Measurements from ENCODE around the gene DYDC1. TPM values are rescaled to one million over a fixed set of nuclear protein-coding genes. Genes with fewer than 3 reads are reported as not detected.
"Not testable (repeated sequence)": the region's sequence is repeated elsewhere in the genome, so short reads cannot be mapped to it uniquely, and the experiment has no call there.

Gene DYDC1
- total RNA-seq, 1 donor, result not detected

DNA sequence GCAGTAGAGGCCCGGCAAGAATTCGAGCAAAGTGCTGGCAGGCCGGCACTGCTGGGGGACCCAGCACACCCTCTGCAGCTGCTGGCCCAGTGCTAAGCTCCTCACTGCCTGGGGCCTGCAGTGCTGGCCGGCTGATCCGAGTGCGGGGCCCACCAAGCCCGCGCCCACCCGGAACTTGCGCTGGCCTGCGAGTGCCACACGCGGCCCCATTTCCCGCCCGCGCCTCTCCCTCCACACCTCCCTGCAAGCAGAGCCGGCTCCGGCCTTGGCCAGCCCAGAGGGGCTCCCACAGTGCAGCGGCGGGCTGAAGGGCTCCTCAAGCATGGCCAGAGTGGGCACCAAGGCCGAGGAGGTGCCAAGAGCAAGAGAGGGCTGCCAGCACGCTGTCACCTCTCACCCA lies 3.1 kb upstream of the DYDC1 start:
- Histone ChIP-seq H3K4me1 (ENCODE audit: insufficient read depth, low read length) (no peaks in the 10 kb centered on the region), H4K20me1 (ENCODE audit: insufficient read depth, low read length) (no peaks in the 10 kb centered on the region), H3K79me2 (ENCODE audit: insufficient read depth, low read length) (no peaks in the 10 kb centered on the region), H3K9me3 (ENCODE audit: low read depth, low read length) (no peaks in the 10 kb centered on the region), H3K27me3 (ENCODE audit: insufficient read depth, low read length) (peaks cover 26% of the 10 kb centered on the region), H3K4me2 (ENCODE audit: insufficient read depth, low read length) (no peak overlapping the region), H3K27ac (ENCODE audit: low read depth, low read length) (no peak overlapping the region), H2AFZ (ENCODE audit: low read length) (no peak overlapping the region), H3K4me3 (ENCODE audit: insufficient read depth, low read length) (no peak overlapping the region), H3K36me3 (ENCODE audit: insufficient read depth, low read length) (no peaks in the 10 kb centered on the region)
- TF ChIP-seq, protein P1, sequence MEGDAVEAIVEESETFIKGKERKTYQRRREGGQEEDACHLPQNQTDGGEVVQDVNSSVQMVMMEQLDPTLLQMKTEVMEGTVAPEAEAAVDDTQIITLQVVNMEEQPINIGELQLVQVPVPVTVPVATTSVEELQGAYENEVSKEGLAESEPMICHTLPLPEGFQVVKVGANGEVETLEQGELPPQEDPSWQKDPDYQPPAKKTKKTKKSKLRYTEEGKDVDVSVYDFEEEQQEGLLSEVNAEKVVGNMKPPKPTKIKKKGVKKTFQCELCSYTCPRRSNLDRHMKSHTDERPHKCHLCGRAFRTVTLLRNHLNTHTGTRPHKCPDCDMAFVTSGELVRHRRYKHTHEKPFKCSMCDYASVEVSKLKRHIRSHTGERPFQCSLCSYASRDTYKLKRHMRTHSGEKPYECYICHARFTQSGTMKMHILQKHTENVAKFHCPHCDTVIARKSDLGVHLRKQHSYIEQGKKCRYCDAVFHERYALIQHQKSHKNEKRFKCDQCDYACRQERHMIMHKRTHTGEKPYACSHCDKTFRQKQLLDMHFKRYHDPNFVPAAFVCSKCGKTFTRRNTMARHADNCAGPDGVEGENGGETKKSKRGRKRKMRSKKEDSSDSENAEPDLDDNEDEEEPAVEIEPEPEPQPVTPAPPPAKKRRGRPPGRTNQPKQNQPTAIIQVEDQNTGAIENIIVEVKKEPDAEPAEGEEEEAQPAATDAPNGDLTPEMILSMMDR (IDR thresholded peaks at IDR 0.05; ENCODE audit: extremely low read depth, low read depth, low read length), result no peak
- no peak for DNase-seq (ENCODE audit: insufficient read length, low spot score, missing footprints)

DNA sequence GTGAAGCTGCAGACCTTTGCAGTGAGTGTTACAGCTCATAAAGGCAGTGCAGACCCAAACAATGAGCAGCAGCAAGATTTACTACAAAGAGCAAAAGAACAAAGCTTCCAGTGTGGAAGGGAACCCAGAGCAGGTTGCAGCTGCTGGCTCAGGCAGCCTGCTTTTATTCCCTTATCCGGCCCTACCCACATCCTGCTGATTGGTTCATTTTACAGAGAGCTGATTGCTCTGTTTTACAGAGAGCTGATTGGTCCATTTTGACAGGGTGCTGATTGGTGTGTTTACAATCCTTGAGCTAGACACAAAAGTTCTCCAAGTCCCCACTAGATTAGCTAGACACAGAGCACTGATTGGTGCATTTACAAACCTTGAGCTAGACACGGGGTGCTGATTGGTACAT lies 2.4 kb upstream of the DYDC1 start:
- not testable (repeated sequence) for H3K79me2 ChIP-seq (ENCODE audit: insufficient read depth, low read length); H3K4me2 ChIP-seq (ENCODE audit: insufficient read depth, low read length); H2AFZ ChIP-seq (ENCODE audit: low read length); H3K4me3 ChIP-seq (ENCODE audit: insufficient read depth, low read length); H4K20me1 ChIP-seq (ENCODE audit: insufficient read depth, low read length); H3K9me3 ChIP-seq (ENCODE audit: low read depth, low read length); H3K36me3 ChIP-seq (ENCODE audit: insufficient read depth, low read length); H3K27ac ChIP-seq (ENCODE audit: low read depth, low read length); DNase-seq (ENCODE audit: insufficient read length, low spot score, missing footprints); H3K4me1 ChIP-seq (ENCODE audit: insufficient read depth, low read length)
- H3K27me3 ChIP-seq (ENCODE audit: insufficient read depth, low read length), result peaks cover 26% of the 10 kb centered on the region

DNA sequence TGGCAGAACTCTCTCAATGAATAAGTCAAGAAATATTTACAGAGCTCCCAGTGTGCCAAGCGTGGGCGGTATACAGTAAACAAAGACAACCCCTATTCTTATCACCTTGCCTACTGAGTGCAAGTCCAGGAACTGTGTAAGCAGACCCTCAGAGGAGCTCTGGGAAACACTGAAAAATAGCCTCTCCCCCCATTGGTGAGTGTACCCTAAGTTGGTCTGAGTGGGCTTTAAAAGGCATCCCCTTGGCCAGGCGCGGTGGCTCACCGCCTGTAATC lies 1.2 kb upstream of the DYDC1 start:
- TF ChIP-seq, protein P1 (IDR thresholded peaks at IDR 0.05; ENCODE audit: extremely low read depth, low read depth, low read length), result no peak
- Histone ChIP-seq H3K27ac (ENCODE audit: low read depth, low read length) (no peak overlapping the region), H4K20me1 (ENCODE audit: insufficient read depth, low read length) (no peaks in the 10 kb centered on the region), H3K36me3 (ENCODE audit: insufficient read depth, low read length) (no peaks in the 10 kb centered on the region), H2AFZ (ENCODE audit: low read length) (no peak overlapping the region), H3K4me1 (ENCODE audit: insufficient read depth, low read length) (no peaks in the 10 kb centered on the region), H3K79me2 (ENCODE audit: insufficient read depth, low read length) (no peaks in the 10 kb centered on the region), H3K27me3 (ENCODE audit: insufficient read depth, low read length) (peaks cover 24% of the 10 kb centered on the region), H3K9me3 (ENCODE audit: low read depth, low read length) (no peaks in the 10 kb centered on the region), H3K4me2 (ENCODE audit: insufficient read depth, low read length) (no peak overlapping the region), H3K4me3 (ENCODE audit: insufficient read depth, low read length) (no peak overlapping the region)
- no peak for DNase-seq (ENCODE audit: insufficient read length, low spot score, missing footprints)

DNA sequence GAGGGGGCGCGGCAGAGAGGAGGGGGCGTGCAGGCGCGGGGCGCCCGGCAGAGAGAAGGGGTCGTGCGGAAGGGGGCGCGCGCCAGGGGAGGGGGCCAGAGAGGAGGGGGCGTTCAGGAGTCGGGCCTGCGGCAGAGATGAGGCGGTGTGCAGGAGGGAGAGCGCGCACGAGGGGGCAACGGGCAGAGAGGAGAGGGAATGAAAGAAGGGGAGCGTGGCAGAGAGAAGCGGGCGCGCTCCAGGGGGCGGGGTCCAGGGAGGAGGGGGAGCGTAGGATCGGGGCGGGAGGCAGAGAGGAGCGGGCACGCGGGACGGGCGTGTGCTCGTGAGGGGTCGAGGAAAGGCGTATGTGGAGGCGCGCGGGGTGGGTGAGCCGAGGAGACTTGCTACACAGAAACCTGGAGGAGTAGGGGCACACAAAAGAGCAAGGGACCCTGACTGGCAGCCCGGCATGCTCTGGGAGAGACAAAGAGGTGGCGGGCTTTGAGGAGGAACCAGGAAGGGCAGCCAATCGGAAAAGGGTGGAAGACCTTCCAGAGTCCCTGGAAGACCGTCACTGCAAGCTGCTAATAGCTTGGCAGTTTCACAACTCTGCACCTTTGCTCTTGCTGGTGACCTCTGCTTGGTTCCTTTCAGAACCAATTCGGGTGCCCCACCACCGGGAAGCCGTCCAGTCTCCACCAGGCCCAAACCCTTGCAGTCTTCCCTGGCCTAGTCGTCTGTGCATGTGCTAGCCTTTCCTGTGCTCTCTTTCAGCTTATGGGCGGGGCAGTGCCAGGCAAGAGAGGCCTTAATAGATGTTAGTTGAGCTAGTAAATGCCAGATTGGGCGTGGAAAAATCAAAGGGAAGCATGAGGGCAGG lies 665 bp upstream of the DYDC1 start:
- no peaks in the 10 kb centered on the region for H3K9me3 ChIP-seq (ENCODE audit: low read depth, low read length)
- H3K36me3 ChIP-seq (ENCODE audit: insufficient read depth, low read length), result no peaks in the 10 kb centered on the region
- TF ChIP-seq, protein P1 (IDR thresholded peaks at IDR 0.05; ENCODE audit: extremely low read depth, low read depth, low read length), result no peak
- H3K79me2 ChIP-seq (ENCODE audit: insufficient read depth, low read length), result no peaks in the 10 kb centered on the region
- no peak overlapping the region for H3K27ac ChIP-seq (ENCODE audit: low read depth, low read length)
- H3K4me1 ChIP-seq (ENCODE audit: insufficient read depth, low read length), result no peaks in the 10 kb centered on the region
- H3K4me3 ChIP-seq (ENCODE audit: insufficient read depth, low read length), result no peak overlapping the region
- H3K4me2 ChIP-seq (ENCODE audit: insufficient read depth, low read length), result no peak overlapping the region
- peaks cover 24% of the 10 kb centered on the region for H3K27me3 ChIP-seq (ENCODE audit: insufficient read depth, low read length)
- no peak for DNase-seq (ENCODE audit: insufficient read length, low spot score, missing footprints)
- no peak overlapping the region for H2AFZ ChIP-seq (ENCODE audit: low read length)
- no peaks in the 10 kb centered on the region for H4K20me1 ChIP-seq (ENCODE audit: insufficient read depth, low read length)
